Gastrocnemius medialis (tissue), 4 donors: ENCODE data around the gene GLI2. TPM values are rescaled to one million over a fixed set of nuclear protein-coding genes. Genes with fewer than 3 reads are reported as not detected.

Experiments used
- ATAC-seq, 2 donors: fragments of 150-250 bp; one replicate each; pipeline ENCODE4 v1.9.1; 2016
- DNase-seq, 2 donors: peaks; one replicate each; pipeline ENCODE4 v3.0.0-alpha.2; 2019
- H3K27ac ChIP-seq, 4 donors: fragments of 200-600 bp; sonication (generic); 1 replicate in 1 of 4; 2 replicates in 3 of 4; pipeline ENCODE4 v1.5.1; 2016 to 2018; ENCODE audit warnings: mild to moderate bottlenecking in 2 of 4, moderate library complexity in 1 of 4
- H3K27me3 ChIP-seq, 3 donors: fragments of 200-600 bp; sonication (generic) in 2 of 3; 1 replicate in 1 of 3; 2 replicates in 2 of 3; pipeline versions ENCODE4 v1.5.1 to v1.6.0; 2016 to 2019; ENCODE audit warnings: mild to moderate bottlenecking in 1 of 3, moderate library complexity in 1 of 3
- H3K36me3 ChIP-seq, 2 donors: fragments of 200-600 bp; sonication (generic) in 1 of 2; one replicate each; pipeline ENCODE4 v1.5.1; 2017 to 2018
- H3K4me1 ChIP-seq, 2 donors: fragments of 200-600 bp; sonication (generic) in 1 of 2; one replicate each; pipeline ENCODE4 v1.5.1; 2016 to 2017; ENCODE audit warnings: mild to moderate bottlenecking in 2 of 2
- H3K4me3 ChIP-seq, 4 donors: fragments of 200-600 bp; sonication (generic) in 3 of 4; 1 replicate in 1 of 4; 2 replicates in 3 of 4; pipeline ENCODE4 v1.5.1; 2016 to 2019; ENCODE audit warnings: mild to moderate bottlenecking in 2 of 4
- H3K9me3 ChIP-seq, 3 donors: fragments of 200-600 bp; sonication (generic) in 2 of 3; 1 replicate in 1 of 3; 2 replicates in 2 of 3; pipeline ENCODE4 v1.5.1; 2016 to 2019
- CTCF ChIP-seq, 5 experiments: fragments of 450-650 bp in 3 of 5; fragments of 200-600 bp in 2 of 5; sonication (generic) in 2 of 5; IDR thresholded peaks in 4 of 5; conservative IDR thresholded peaks in 1 of 5; 1 replicate in 4 of 5; 2 replicates in 1 of 5; pipeline ENCODE4 v1.5.1; 2016 to 2019; ENCODE audit warnings: antibody characterized with exemption in 5 of 5, mild to moderate bottlenecking in 3 of 5, moderate library complexity in 3 of 5
- POLR2A ChIP-seq, 2 donors: fragments of 450-650 bp; IDR thresholded peaks; one replicate each; pipeline ENCODE4 v1.6.1; 2017; ENCODE audit warnings: antibody characterized with exemption in 2 of 2, mild to moderate bottlenecking in 2 of 2, moderate library complexity in 2 of 2
- in situ Hi-C, 4 donors: fragments of 200-750 bp; cut with MboI; loops; one replicate each; pipeline versions ENCODE4 v1.15.0 to v1.8.0; 2017; ENCODE audit warnings: low sequenced_read_pairs in 4 of 4
- intact Hi-C: fragments of 100-400 bp; cut with DNase I; formaldehyde crosslinking; loops from one replicate; pipeline ENCODE4 v1.15.1; 2023; ENCODE audit warnings: low total_unique reads
- total RNA-seq, 4 donors: library from RNA; depleted of rRNA; stranded (reverse); fragments of >200 nt; gene quantifications; one replicate each; pipeline versions ENCODE4 v1.1.0 to v1.2.3, GENCODE V29; 2016

The GLI2 gene
- total RNA-seq, 4 donors from 2014 or later, result 0.27 to 0.49 (median 0.29) TPM

GRCh38 chr2:120710256-120710655, 25.4 kb upstream of the GLI2 start:
- H3K27me3 ChIP-seq, result no peaks in the 10 kb centered on the region

GRCh38 chr2:120711694-120712093, 24.0 kb upstream of the GLI2 start:
- TF ChIP-seq POLR2A (IDR thresholded peaks at IDR 0.05), result no peak
- no peak for TF ChIP-seq CTCF (IDR thresholded peaks at IDR 0.05 in 4 of 5, conservative IDR thresholded peaks at IDR 0.05 in 1 of 5)
- Histone ChIP-seq H3K36me3 (no peaks in the 10 kb centered on the region), H3K27me3 (no peaks in the 10 kb centered on the region), H3K9me3 (no peaks in the 10 kb centered on the region), H3K4me3 (no peak overlapping the region), H3K4me1 (no peaks in the 10 kb centered on the region), H3K27ac (no peak overlapping the region)
- no peak for ATAC-seq
- no peak for DNase-seq
- intact Hi-C loops (no loop called here), in situ Hi-C loops (loop anchor here in 2 of 4 donors (25.0 kb wide), 2 partner anchors 601 to 626 kb away; no protein-coding TSS in a partner anchor)

More at GRCh38 chr2:120710256-120710655, 25.4 kb upstream of the GLI2 start:
- TF ChIP-seq CTCF (IDR thresholded peaks at IDR 0.05 in 4 of 5, conservative IDR thresholded peaks at IDR 0.05 in 1 of 5), result no peak
- no peak for TF ChIP-seq POLR2A (IDR thresholded peaks at IDR 0.05)
- Histone ChIP-seq H3K27ac (no peak overlapping the region), H3K9me3 (no peaks in the 10 kb centered on the region), H3K36me3 (no peaks in the 10 kb centered on the region), H3K4me3 (no peak overlapping the region), H3K4me1 (no peaks in the 10 kb centered on the region)
- no peak for ATAC-seq
- in situ Hi-C loops, result loop anchor here in 2 of 4 donors (25.0 kb wide), 2 partner anchors 602 to 627 kb away; no protein-coding TSS in a partner anchor
- no peak for DNase-seq
- intact Hi-C loops, result no loop called here

- DNase-seq, result no peak
- Histone ChIP-seq H3K4me1 (no peaks in the 10 kb centered on the region), H3K27me3 (no peaks in the 10 kb centered on the region), H3K9me3 (no peaks in the 10 kb centered on the region), H3K4me3 (no peak overlapping the region), H3K27ac (no peak overlapping the region), H3K36me3 (no peaks in the 10 kb centered on the region)
- TF ChIP-seq CTCF (IDR thresholded peaks at IDR 0.05 in 4 of 5, conservative IDR thresholded peaks at IDR 0.05 in 1 of 5) (no peak), POLR2A (IDR thresholded peaks at IDR 0.05) (no peak)
- intact Hi-C loops (no loop called here), in situ Hi-C loops (loop anchor here in 2 of 4 donors (25.0 kb wide), 2 partner anchors 600 to 625 kb away; no protein-coding TSS in a partner anchor)
- no peak for ATAC-seq
These were observed 23.4 kb upstream of the GLI2 start for GRCh38 chr2:120712180-120712681.

GRCh38 chr2:120715353-120715752, 20.3 kb upstream of the GLI2 start:
- no peaks in the 10 kb centered on the region for H3K9me3 ChIP-seq
- DNase-seq (no peak), ATAC-seq (no peak)
- intact Hi-C loops (no loop called here), in situ Hi-C loops (loop anchor here in 2 of 4 donors (25.0 kb wide), 2 partner anchors 597 to 622 kb away; no protein-coding TSS in a partner anchor)
- H3K27ac ChIP-seq, result no peak overlapping the region
- TF ChIP-seq CTCF (IDR thresholded peaks at IDR 0.05 in 4 of 5, conservative IDR thresholded peaks at IDR 0.05 in 1 of 5), result no peak
- TF ChIP-seq POLR2A (IDR thresholded peaks at IDR 0.05), result no peak
- no peaks in the 10 kb centered on the region for H3K27me3 ChIP-seq
- no peak overlapping the region for H3K4me3 ChIP-seq
- H3K4me1 ChIP-seq, result no peaks in the 10 kb centered on the region
- H3K36me3 ChIP-seq, result no peaks in the 10 kb centered on the region
